NB4 (cell line): ENCODE measurements around the gene DNPH1.

ENCODE experiments used
- CTCF ChIP-seq: IDR thresholded peaks from one replicate; pipeline ENCODE4 v1.5.1; 2012; ENCODE audit warnings: low read depth, low read length
- MYC ChIP-seq: IDR thresholded peaks from 2 replicates; pipeline ENCODE4 v1.6.1; 2011; ENCODE audit warnings: low read depth, low read length
- POLR2A ChIP-seq: IDR thresholded peaks from 2 replicates; pipeline ENCODE4 v1.6.1; 2011; ENCODE audit warnings: mild to moderate bottlenecking; ENCODE audit not compliant: insufficient read length; ENCODE audit errors: extremely low read depth

GRCh38 chr6:43219814-43220213 lies 9.5 kb downstream of the DNPH1 start:
- TF ChIP-seq CTCF (no peak), POLR2A (no peak), MYC (no peak)
